Esophagus muscularis mucosa (tissue), 4 donors: Measurements from ENCODE around the gene ZNRF2. TPM values are rescaled to one million over a fixed set of nuclear protein-coding genes. Genes with fewer than 3 reads are reported as not detected.

Experiments
- DNase-seq: peaks from one replicate; pipeline ENCODE4 v3.0.0-alpha.2; 2017; ENCODE audit errors: extremely low spot score
- H3K27ac ChIP-seq, 4 donors: fragments of 200-600 bp; sonication (generic); replicated peaks in 1 of 4; 1 replicate in 3 of 4; 2 replicates in 1 of 4; pipeline ENCODE4 v1.5.1; 2016 to 2019; ENCODE audit warnings: mild to moderate bottlenecking in 1 of 4
- H3K27me3 ChIP-seq, 4 donors: fragments of 200-600 bp; sonication (generic); one replicate each; pipeline versions ENCODE4 v1.5.1 to v1.6.0; 2016 to 2019
- H3K36me3 ChIP-seq, 4 donors: fragments of 200-600 bp; sonication (generic); one replicate each; pipeline ENCODE4 v1.5.1; 2016 to 2019
- H3K4me1 ChIP-seq, 4 donors: fragments of 200-600 bp; sonication (generic); one replicate each; pipeline ENCODE4 v1.5.1; 2016 to 2019
- H3K4me3 ChIP-seq, 4 donors: fragments of 200-600 bp; sonication (generic); 1 replicate in 2 of 4; 2 replicates in 2 of 4; pipeline ENCODE4 v1.5.1; 2016 to 2019; ENCODE audit warnings: mild to moderate bottlenecking in 4 of 4, moderate library complexity in 1 of 4
- H3K9me3 ChIP-seq, 4 donors: fragments of 200-600 bp; sonication (generic); 1 replicate in 3 of 4; 2 replicates in 1 of 4; pipeline ENCODE4 v1.5.1; 2016 to 2019
- CTCF ChIP-seq, 3 experiments: fragments of 200-600 bp in 2 of 3; fragments of 450-650 bp in 1 of 3; sonication (generic) in 2 of 3; IDR thresholded peaks; one replicate each; pipeline ENCODE4 v1.5.1; 2017 to 2019; ENCODE audit warnings: antibody characterized with exemption in 3 of 3, mild to moderate bottlenecking in 2 of 3, moderate library complexity in 1 of 3
- EP300 ChIP-seq: sonication (generic); formaldehyde crosslinking; IDR thresholded peaks from one replicate; pipeline ENCODE4 v1.6.1; 2017; ENCODE audit warnings: antibody characterized with exemption
- POLR2A ChIP-seq: fragments of 450-650 bp; IDR thresholded peaks from one replicate; pipeline ENCODE4 v1.6.1; 2017; ENCODE audit warnings: antibody characterized with exemption, moderate library complexity, mild to moderate bottlenecking, low read depth
- POLR2AphosphoS5 ChIP-seq, 2 donors: sonication (generic); formaldehyde crosslinking; IDR thresholded peaks; one replicate each; pipeline ENCODE4 v1.6.1; 2017; ENCODE audit warnings: antibody characterized with exemption in 2 of 2
- WGBS: methylation state at CpG from one replicate; pipeline ENCODE4 v1.1.5; 2018; 5-methylcytosine and 5-hydroxymethylcytosine counted together
- intact Hi-C: fragments of 100-400 bp; cut with DNase I; formaldehyde crosslinking; loops from one replicate; pipeline ENCODE4 v1.15.1; 2023
- total RNA-seq, 4 donors: library from RNA; depleted of rRNA; stranded (reverse); fragments of >200 nt; gene quantifications; one replicate each; pipeline versions ENCODE4 v1.1.0 to v1.2.1, GENCODE V29; 2016

The ZNRF2 gene
- total RNA-seq, 4 donors from 2014 or later = 16.9 to 23.5 (median 20.2) TPM

- H3K9me3 ChIP-seq = no peaks in the 10 kb centered on the region
- 97% methylated on average over 1 of the region's 1 CpG for WGBS
- H3K4me1 ChIP-seq = peaks cover 17 to 50% (median 30%) of the 10 kb centered on the region in 4 donors
- intact Hi-C loops = no loop called here
- no peak overlapping the region for H3K4me3 ChIP-seq
- no peaks in the 10 kb centered on the region for H3K27me3 ChIP-seq
- no peaks in the 10 kb centered on the region for H3K36me3 ChIP-seq
- H3K27ac ChIP-seq = no peak overlapping the region
- TF ChIP-seq CTCF (IDR thresholded peaks at IDR 0.05) = no peak
- TF ChIP-seq POLR2A = no peak
- TF ChIP-seq POLR2AphosphoS5 (IDR thresholded peaks at IDR 0.05) = no peak
- TF ChIP-seq EP300 = no peak
- DNase-seq = no peak
Observed at GRCh38 chr7:30304177-30304884, 19.9 kb downstream of the ZNRF2 start.

GRCh38 chr7:30306976-30307375 is 22.6 kb downstream of the ZNRF2 start:
- no peaks in the 10 kb centered on the region for H3K27me3 ChIP-seq
- TF ChIP-seq CTCF (IDR thresholded peaks at IDR 0.05) = no peak
- no peak for TF ChIP-seq POLR2AphosphoS5 (IDR thresholded peaks at IDR 0.05)
- TF ChIP-seq POLR2A = no peak
- TF ChIP-seq EP300 = no peak
- 89% methylated on average over 1 of the region's 1 CpG for WGBS
- no peaks in the 10 kb centered on the region for H3K36me3 ChIP-seq
- H3K9me3 ChIP-seq = no peaks in the 10 kb centered on the region
- intact Hi-C loops = no loop called here
- H3K4me3 ChIP-seq = no peak overlapping the region
- H3K27ac ChIP-seq = no peak overlapping the region
- H3K4me1 ChIP-seq = peaks cover 12 to 47% (median 34%) of the 10 kb centered on the region in 4 donors
- no peak for DNase-seq

- intact Hi-C loops = no loop called here
- DNase-seq = no peak
- H3K36me3 ChIP-seq = no peaks in the 10 kb centered on the region
- H3K4me3 ChIP-seq = no peak overlapping the region
- TF ChIP-seq EP300 = no peak
- TF ChIP-seq CTCF (IDR thresholded peaks at IDR 0.05) = no peak
- no peak for TF ChIP-seq POLR2A
- TF ChIP-seq POLR2AphosphoS5 (IDR thresholded peaks at IDR 0.05) = no peak
- WGBS = 95% methylated on average over 2 of the region's 2 CpGs
- H3K9me3 ChIP-seq = no peaks in the 10 kb centered on the region
- H3K27me3 ChIP-seq = no peaks in the 10 kb centered on the region
- H3K4me1 ChIP-seq = peaks cover 12 to 45% (median 38%) of the 10 kb centered on the region in 4 donors
- H3K27ac ChIP-seq = no peak overlapping the region
Observed at GRCh38 chr7:30308389-30308788, 24.0 kb downstream of the ZNRF2 start.

GRCh38 chr7:30309302-30309701 is 24.9 kb downstream of the ZNRF2 start:
- no peak for DNase-seq
- Histone ChIP-seq H3K27ac (no peak overlapping the region), H3K36me3 (no peaks in the 10 kb centered on the region), H3K4me3 (no peak overlapping the region), H3K4me1 (peaks cover 9 to 38% (median 29%) of the 10 kb centered on the region in 4 donors), H3K27me3 (no peaks in the 10 kb centered on the region), H3K9me3 (no peaks in the 10 kb centered on the region)
- intact Hi-C loops = no loop called here
- WGBS = 91% methylated on average over 1 of the region's 1 CpG
- TF ChIP-seq CTCF (IDR thresholded peaks at IDR 0.05) = no peak
- no peak for TF ChIP-seq EP300
- no peak for TF ChIP-seq POLR2AphosphoS5 (IDR thresholded peaks at IDR 0.05)
- no peak for TF ChIP-seq POLR2A
